Esophagus muscularis mucosa (tissue), 4 donors: ENCODE results near the gene WDFY4. TPM values are rescaled to one million over a fixed set of nuclear protein-coding genes. Genes with fewer than 3 reads are reported as not detected.
A peak's percentile ranks its signal among the peaks of the same experiment; 100 is the strongest.

ENCODE experiments used
- DNase-seq: peaks from one replicate; pipeline ENCODE4 v3.0.0-alpha.2; 2017; ENCODE audit errors: extremely low spot score
- H3K27ac ChIP-seq, 4 donors: fragments of 200-600 bp; sonication (generic); replicated peaks in 1 of 4; 1 replicate in 3 of 4; 2 replicates in 1 of 4; pipeline ENCODE4 v1.5.1; 2016 to 2019; ENCODE audit warnings: mild to moderate bottlenecking in 1 of 4
- H3K27me3 ChIP-seq, 4 donors: fragments of 200-600 bp; sonication (generic); one replicate each; pipeline versions ENCODE4 v1.5.1 to v1.6.0; 2016 to 2019
- H3K36me3 ChIP-seq, 4 donors: fragments of 200-600 bp; sonication (generic); one replicate each; pipeline ENCODE4 v1.5.1; 2016 to 2019
- H3K4me1 ChIP-seq, 4 donors: fragments of 200-600 bp; sonication (generic); one replicate each; pipeline ENCODE4 v1.5.1; 2016 to 2019
- H3K4me3 ChIP-seq, 4 donors: fragments of 200-600 bp; sonication (generic); 1 replicate in 2 of 4; 2 replicates in 2 of 4; pipeline ENCODE4 v1.5.1; 2016 to 2019; ENCODE audit warnings: mild to moderate bottlenecking in 4 of 4, moderate library complexity in 1 of 4
- H3K9me3 ChIP-seq, 4 donors: fragments of 200-600 bp; sonication (generic); 1 replicate in 3 of 4; 2 replicates in 1 of 4; pipeline ENCODE4 v1.5.1; 2016 to 2019
- EP300 ChIP-seq: sonication (generic); formaldehyde crosslinking; IDR thresholded peaks from one replicate; pipeline ENCODE4 v1.6.1; 2017; ENCODE audit warnings: antibody characterized with exemption
- POLR2A ChIP-seq: fragments of 450-650 bp; IDR thresholded peaks from one replicate; pipeline ENCODE4 v1.6.1; 2017; ENCODE audit warnings: antibody characterized with exemption, moderate library complexity, mild to moderate bottlenecking, low read depth
- POLR2AphosphoS5 ChIP-seq, 2 donors: sonication (generic); formaldehyde crosslinking; IDR thresholded peaks; one replicate each; pipeline ENCODE4 v1.6.1; 2017; ENCODE audit warnings: antibody characterized with exemption in 2 of 2
- WGBS: methylation state at CpG from one replicate; pipeline ENCODE4 v1.1.5; 2018; 5-methylcytosine and 5-hydroxymethylcytosine counted together
- intact Hi-C: fragments of 100-400 bp; cut with DNase I; formaldehyde crosslinking; loops from one replicate; pipeline ENCODE4 v1.15.1; 2023
- total RNA-seq, 4 donors: library from RNA; depleted of rRNA; stranded (reverse); fragments of >200 nt; gene quantifications; one replicate each; pipeline versions ENCODE4 v1.1.0 to v1.2.1, GENCODE V29; 2016
- TF ChIP-seq, protein P1 (sequence below), 3 experiments: fragments of 200-600 bp in 2 of 3; fragments of 450-650 bp in 1 of 3; sonication (generic) in 2 of 3; IDR thresholded peaks; one replicate each; pipeline ENCODE4 v1.5.1; 2017 to 2019; ENCODE audit warnings: antibody characterized with exemption in 3 of 3, mild to moderate bottlenecking in 2 of 3, moderate library complexity in 1 of 3

WDFY4 gene
- total RNA-seq, 4 donors from 2014 or later, result 2.3 to 7.3 (median 5.2) TPM

DNA sequence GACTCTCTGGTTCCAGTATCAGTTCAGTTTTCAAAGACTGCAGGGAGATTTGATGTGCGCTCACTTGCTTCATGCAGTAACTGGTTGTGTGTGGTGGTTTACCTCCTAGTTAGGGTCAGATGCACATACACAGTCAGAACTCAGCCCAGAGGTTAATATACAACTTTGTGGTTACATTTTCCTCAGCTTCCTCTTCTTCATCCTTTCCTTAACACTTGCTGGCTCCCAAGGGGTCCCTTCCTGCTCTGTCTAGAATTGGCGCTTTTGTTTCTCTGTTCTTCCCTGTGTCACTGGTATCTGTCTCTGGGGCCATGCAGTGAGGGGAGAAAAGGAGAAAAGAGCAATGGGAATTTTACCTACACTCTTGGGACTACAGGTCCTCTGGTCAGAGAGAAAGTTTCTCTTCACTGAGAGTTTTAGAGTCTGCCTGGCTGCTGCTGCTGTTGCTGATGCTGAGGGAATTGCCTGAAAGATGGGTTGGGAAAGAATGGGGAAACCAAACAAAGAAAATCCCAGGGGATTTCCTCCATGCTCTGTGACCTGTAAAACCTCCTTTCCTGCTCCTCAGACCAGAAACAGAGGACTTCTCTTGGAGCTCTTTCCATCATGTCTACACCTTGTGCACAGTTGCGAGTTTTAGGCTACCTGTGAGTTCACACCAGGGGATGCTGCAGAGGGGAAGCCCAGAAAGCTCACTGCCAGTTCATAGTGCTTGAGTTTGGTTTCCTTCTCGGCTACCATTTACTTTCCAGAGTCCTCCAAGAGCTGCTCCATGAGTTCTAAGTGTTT, 74.6 kb downstream of the WDFY4 start:
- H3K9me3 ChIP-seq, result no peaks in the 10 kb centered on the region
- TF ChIP-seq, protein P1, sequence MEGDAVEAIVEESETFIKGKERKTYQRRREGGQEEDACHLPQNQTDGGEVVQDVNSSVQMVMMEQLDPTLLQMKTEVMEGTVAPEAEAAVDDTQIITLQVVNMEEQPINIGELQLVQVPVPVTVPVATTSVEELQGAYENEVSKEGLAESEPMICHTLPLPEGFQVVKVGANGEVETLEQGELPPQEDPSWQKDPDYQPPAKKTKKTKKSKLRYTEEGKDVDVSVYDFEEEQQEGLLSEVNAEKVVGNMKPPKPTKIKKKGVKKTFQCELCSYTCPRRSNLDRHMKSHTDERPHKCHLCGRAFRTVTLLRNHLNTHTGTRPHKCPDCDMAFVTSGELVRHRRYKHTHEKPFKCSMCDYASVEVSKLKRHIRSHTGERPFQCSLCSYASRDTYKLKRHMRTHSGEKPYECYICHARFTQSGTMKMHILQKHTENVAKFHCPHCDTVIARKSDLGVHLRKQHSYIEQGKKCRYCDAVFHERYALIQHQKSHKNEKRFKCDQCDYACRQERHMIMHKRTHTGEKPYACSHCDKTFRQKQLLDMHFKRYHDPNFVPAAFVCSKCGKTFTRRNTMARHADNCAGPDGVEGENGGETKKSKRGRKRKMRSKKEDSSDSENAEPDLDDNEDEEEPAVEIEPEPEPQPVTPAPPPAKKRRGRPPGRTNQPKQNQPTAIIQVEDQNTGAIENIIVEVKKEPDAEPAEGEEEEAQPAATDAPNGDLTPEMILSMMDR (IDR thresholded peaks at IDR 0.05), result no peak
- TF ChIP-seq POLR2AphosphoS5 (IDR thresholded peaks at IDR 0.05) (no peak), EP300 (no peak), POLR2A (no peak)
- 93% methylated on average over 4 of the region's 4 CpGs for WGBS
- H3K4me3 ChIP-seq, result no peak overlapping the region
- H3K27ac ChIP-seq, result no peak overlapping the region
- no peaks in the 10 kb centered on the region for H3K36me3 ChIP-seq
- no peak for DNase-seq
- intact Hi-C loops, result no loop called here
- no peaks in the 10 kb centered on the region for H3K4me1 ChIP-seq
- peaks cover 0 to 14% (median 0%) of the 10 kb centered on the region in 4 donors for H3K27me3 ChIP-seq

- Histone ChIP-seq H3K27ac (no peak overlapping the region), H3K4me3 (no peak overlapping the region), H3K4me1 (no peaks in the 10 kb centered on the region), H3K27me3 (peaks cover 0 to 14% (median 0%) of the 10 kb centered on the region in 4 donors), H3K36me3 (no peaks in the 10 kb centered on the region), H3K9me3 (no peaks in the 10 kb centered on the region)
- TF ChIP-seq POLR2AphosphoS5 (IDR thresholded peaks at IDR 0.05) (no peak), EP300 (no peak), POLR2A (no peak)
- TF ChIP-seq, protein P1 (IDR thresholded peaks at IDR 0.05), result no peak
- intact Hi-C loops, result no loop called here
- WGBS, result 70% methylated on average over 5 of the region's 5 CpGs
- DNase-seq, result no peak
These were observed 76.3 kb downstream of the WDFY4 start for GRCh38 chr10:48760983-48761382.

DNA sequence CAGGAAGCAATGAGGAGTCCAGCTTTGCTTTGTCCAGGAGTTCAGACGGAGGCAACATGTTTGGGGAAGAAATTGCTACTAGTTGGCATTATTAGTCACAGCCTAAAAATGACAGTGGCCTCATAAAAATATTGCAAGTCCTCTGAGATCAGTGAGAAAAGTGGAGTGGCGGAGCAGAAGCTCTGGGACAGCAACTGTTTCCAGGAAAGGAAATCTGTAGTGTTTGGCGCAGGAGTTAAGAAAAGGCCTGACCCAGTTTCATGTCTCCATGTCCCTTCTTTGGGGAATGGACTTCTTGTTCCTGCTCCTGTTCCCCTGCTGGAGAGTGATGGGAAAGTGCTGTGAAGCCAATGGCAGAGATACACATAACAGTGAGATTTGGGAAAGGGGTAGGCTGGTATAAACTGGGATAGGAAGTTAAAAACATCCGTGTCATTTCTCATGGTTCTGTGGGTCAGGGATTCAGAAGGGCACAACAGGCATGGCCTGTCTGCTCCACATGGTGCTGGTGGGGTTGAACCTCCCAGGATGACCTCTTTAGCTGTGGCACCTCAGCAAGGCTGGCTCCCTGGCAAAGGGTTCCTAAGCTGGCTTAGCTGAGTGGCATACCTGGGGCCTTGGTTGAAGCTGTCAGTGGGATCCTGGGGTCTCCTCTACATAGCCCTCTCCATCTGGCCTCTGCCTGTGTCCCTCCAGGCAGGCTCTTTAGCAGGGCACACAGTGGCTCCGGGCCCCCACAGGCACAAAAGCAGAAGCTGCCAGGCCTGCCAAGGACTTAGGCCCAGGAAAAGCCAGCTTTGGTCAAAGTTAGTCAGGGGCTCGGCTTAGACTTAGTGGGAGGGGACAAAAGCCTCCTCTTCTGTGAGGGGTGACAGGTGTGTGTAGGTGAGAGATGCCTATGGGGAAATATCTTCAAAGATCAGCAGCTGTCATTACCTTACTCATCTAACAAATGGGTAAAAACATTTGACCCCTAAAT, 77.7 kb downstream of the WDFY4 start:
- peak; percentile 60 for DNase-seq
- intact Hi-C loops, result no loop called here
- Histone ChIP-seq H3K4me3 (no peak overlapping the region), H3K36me3 (no peaks in the 10 kb centered on the region), H3K27ac (no peak overlapping the region), H3K9me3 (no peaks in the 10 kb centered on the region), H3K27me3 (peaks cover 0 to 14% (median 0%) of the 10 kb centered on the region in 4 donors), H3K4me1 (no peaks in the 10 kb centered on the region)
- TF ChIP-seq POLR2AphosphoS5 (IDR thresholded peaks at IDR 0.05) (no peak), EP300 (no peak)
- WGBS, result 85% methylated on average over 6 of the region's 6 CpGs

GRCh38 chr10:48763403-48763965, 78.8 kb downstream of the WDFY4 start:
- Histone ChIP-seq H3K27me3 (peaks cover 0 to 14% (median 0%) of the 10 kb centered on the region in 4 donors), H3K4me1 (no peaks in the 10 kb centered on the region), H3K9me3 (no peaks in the 10 kb centered on the region), H3K27ac (no peak overlapping the region), H3K4me3 (no peak overlapping the region), H3K36me3 (no peaks in the 10 kb centered on the region)
- WGBS, result 76% methylated on average over 5 of the region's 5 CpGs
- intact Hi-C loops, result no loop called here
- DNase-seq, result peak; percentile 45
- no peak for TF ChIP-seq POLR2A

- H3K27me3 ChIP-seq, result peaks cover 0 to 11% (median 0%) of the 10 kb centered on the region in 4 donors
- peak; percentile 86 for DNase-seq
- whole genome bisulfite sequencing, result 90% methylated on average over 4 of the region's 4 CpGs
- H3K9me3 ChIP-seq, result no peaks in the 10 kb centered on the region
- no peaks in the 10 kb centered on the region for H3K36me3 ChIP-seq
- no peak overlapping the region for H3K4me3 ChIP-seq
- no peak overlapping the region for H3K27ac ChIP-seq
- intact Hi-C loops, result no loop called here
- H3K4me1 ChIP-seq, result no peaks in the 10 kb centered on the region
- no peak for TF ChIP-seq POLR2A
These were observed 79.8 kb downstream of the WDFY4 start for GRCh38 chr10:48764486-48764885.
